MM.1S (cell line): Measurements from ENCODE around the gene NFATC3.
"Not testable (repeated sequence)": the region's sequence is repeated elsewhere in the genome, so short reads cannot be mapped to it uniquely, and the experiment has no call there.

Source experiments
- EZH2 ChIP-seq: fragments of 300-600 bp; sonication (generic); optimal IDR thresholded peaks from 2 replicates; pipeline ENCODE3; 2017; ENCODE audit warnings: low read depth, mild to moderate bottlenecking, antibody characterized with exemption, low read length, mixed read lengths
- EZH2phosphoT487 ChIP-seq: fragments of 300-600 bp; sonication (generic); IDR thresholded peaks from 2 replicates; pipeline ENCODE4 v1.6.1; 2018; ENCODE audit warnings: antibody characterized with exemption, low read length
- TF ChIP-seq, protein P1 (sequence below): fragments of 300-600 bp; sonication (generic); IDR thresholded peaks from 2 replicates; pipeline ENCODE4 v1.5.1; 2016; ENCODE audit warnings: antibody characterized with exemption, low read length, mixed read lengths

DNA sequence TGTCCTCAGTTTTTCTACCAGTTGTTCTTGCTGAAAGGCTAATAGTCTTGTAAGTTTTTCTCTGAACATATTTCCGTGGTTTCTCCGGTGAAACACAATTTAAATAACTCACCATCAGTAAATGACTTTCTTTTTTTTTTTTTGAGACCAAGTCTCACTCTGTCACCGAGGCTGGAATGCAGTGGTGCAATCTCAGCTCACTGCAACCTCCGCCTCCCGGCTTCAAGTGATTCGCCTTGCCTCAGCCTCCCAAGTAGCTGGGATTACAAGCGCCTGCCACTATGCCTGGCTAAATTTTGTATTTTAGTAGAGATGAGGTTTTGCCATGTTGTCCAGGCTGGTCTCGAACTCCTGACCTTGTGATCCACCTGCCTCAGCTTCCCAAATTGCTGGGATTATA, 29.8 kb downstream of the NFATC3 start:
- TF ChIP-seq, protein P1, sequence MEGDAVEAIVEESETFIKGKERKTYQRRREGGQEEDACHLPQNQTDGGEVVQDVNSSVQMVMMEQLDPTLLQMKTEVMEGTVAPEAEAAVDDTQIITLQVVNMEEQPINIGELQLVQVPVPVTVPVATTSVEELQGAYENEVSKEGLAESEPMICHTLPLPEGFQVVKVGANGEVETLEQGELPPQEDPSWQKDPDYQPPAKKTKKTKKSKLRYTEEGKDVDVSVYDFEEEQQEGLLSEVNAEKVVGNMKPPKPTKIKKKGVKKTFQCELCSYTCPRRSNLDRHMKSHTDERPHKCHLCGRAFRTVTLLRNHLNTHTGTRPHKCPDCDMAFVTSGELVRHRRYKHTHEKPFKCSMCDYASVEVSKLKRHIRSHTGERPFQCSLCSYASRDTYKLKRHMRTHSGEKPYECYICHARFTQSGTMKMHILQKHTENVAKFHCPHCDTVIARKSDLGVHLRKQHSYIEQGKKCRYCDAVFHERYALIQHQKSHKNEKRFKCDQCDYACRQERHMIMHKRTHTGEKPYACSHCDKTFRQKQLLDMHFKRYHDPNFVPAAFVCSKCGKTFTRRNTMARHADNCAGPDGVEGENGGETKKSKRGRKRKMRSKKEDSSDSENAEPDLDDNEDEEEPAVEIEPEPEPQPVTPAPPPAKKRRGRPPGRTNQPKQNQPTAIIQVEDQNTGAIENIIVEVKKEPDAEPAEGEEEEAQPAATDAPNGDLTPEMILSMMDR, result not testable (repeated sequence)
- TF ChIP-seq EZH2, EZH2phosphoT487: not testable (repeated sequence)
